Sigmoid colon (tissue), 4 donors: ENCODE data around the gene ACAA1.

Experiments
- EP300 ChIP-seq, 4 donors: sonication (generic); formaldehyde crosslinking; IDR thresholded peaks; one replicate each; pipeline ENCODE4 v1.6.1; 2017; ENCODE audit warnings: antibody characterized with exemption in 4 of 4
- POLR2A ChIP-seq, 2 donors: fragments of 450-650 bp; IDR thresholded peaks; one replicate each; pipeline ENCODE4 v1.6.1; 2016; ENCODE audit warnings: antibody characterized with exemption in 2 of 2, mild to moderate bottlenecking in 2 of 2, moderate library complexity in 2 of 2
- POLR2AphosphoS5 ChIP-seq, 4 donors: sonication (generic); formaldehyde crosslinking; IDR thresholded peaks; one replicate each; pipeline ENCODE4 v1.6.1; 2017; ENCODE audit warnings: antibody characterized with exemption in 4 of 4
- TF ChIP-seq, protein P1 (sequence below), 4 experiments: fragments of 450-650 bp in 3 of 4; fragments of 200-600 bp in 1 of 4; IDR thresholded peaks; one replicate each; pipeline ENCODE4 v1.5.1; 2016 to 2019; ENCODE audit warnings: antibody characterized with exemption in 4 of 4, mild to moderate bottlenecking in 3 of 4, moderate library complexity in 2 of 4

DNA sequence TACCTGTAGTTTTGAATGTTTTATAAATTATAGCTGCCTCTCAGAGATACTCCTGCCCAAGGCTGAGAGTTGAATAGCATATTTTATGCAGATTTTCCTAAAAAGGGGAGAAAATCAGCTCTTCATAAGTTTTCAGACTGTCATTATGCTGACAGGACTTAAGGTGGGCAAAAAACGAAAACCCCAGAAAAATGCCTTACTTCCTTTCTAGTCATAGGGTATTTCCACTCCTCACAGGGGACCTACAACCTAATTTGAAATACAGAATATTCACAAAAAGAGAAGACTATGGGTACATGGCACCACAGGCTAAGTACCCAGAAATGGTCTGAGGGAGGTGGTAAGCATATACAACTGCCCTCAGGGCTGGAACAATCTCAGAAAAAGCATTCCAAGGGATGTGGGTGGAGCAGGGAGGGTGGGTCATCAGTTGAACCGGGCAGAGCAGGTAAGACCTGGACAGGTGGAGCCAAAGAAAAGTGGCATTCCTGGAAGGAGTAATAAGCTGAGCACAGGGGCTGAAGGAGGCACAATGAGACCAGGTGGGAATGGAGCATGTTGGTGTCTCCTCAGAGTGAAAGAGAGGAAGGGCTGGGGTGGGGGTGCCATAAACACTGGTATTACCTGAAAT lies 17.8 kb upstream of the ACAA1 start:
- TF ChIP-seq, protein P1, sequence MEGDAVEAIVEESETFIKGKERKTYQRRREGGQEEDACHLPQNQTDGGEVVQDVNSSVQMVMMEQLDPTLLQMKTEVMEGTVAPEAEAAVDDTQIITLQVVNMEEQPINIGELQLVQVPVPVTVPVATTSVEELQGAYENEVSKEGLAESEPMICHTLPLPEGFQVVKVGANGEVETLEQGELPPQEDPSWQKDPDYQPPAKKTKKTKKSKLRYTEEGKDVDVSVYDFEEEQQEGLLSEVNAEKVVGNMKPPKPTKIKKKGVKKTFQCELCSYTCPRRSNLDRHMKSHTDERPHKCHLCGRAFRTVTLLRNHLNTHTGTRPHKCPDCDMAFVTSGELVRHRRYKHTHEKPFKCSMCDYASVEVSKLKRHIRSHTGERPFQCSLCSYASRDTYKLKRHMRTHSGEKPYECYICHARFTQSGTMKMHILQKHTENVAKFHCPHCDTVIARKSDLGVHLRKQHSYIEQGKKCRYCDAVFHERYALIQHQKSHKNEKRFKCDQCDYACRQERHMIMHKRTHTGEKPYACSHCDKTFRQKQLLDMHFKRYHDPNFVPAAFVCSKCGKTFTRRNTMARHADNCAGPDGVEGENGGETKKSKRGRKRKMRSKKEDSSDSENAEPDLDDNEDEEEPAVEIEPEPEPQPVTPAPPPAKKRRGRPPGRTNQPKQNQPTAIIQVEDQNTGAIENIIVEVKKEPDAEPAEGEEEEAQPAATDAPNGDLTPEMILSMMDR (IDR thresholded peaks at IDR 0.05), result no peak
- no peak for TF ChIP-seq EP300 (IDR thresholded peaks at IDR 0.05)
- TF ChIP-seq POLR2A (IDR thresholded peaks at IDR 0.05), result no peak
- no peak for TF ChIP-seq POLR2AphosphoS5 (IDR thresholded peaks at IDR 0.05)
